DND-41 (cell line): Measurements from ENCODE around the gene TPCN1.

Source experiments
- EZH2 ChIP-seq: IDR thresholded peaks from 3 replicates; pipeline ENCODE4 v1.6.1; 2012; ENCODE audit warnings: borderline replicate concordance, low read depth, mild to moderate bottlenecking, moderate library complexity, low read length, inconsistent platforms; ENCODE audit not compliant: severe bottlenecking
- TF ChIP-seq, protein P1 (sequence below): IDR thresholded peaks from 2 replicates; pipeline ENCODE4 v1.5.1; 2012; ENCODE audit warnings: borderline replicate concordance, low read length, moderate library complexity, mild to moderate bottlenecking; ENCODE audit not compliant: poor library complexity, severe bottlenecking; ENCODE audit errors: extremely low read depth

- TF ChIP-seq, protein P1, sequence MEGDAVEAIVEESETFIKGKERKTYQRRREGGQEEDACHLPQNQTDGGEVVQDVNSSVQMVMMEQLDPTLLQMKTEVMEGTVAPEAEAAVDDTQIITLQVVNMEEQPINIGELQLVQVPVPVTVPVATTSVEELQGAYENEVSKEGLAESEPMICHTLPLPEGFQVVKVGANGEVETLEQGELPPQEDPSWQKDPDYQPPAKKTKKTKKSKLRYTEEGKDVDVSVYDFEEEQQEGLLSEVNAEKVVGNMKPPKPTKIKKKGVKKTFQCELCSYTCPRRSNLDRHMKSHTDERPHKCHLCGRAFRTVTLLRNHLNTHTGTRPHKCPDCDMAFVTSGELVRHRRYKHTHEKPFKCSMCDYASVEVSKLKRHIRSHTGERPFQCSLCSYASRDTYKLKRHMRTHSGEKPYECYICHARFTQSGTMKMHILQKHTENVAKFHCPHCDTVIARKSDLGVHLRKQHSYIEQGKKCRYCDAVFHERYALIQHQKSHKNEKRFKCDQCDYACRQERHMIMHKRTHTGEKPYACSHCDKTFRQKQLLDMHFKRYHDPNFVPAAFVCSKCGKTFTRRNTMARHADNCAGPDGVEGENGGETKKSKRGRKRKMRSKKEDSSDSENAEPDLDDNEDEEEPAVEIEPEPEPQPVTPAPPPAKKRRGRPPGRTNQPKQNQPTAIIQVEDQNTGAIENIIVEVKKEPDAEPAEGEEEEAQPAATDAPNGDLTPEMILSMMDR: no peak
- no peak for TF ChIP-seq EZH2
Observed at GRCh38 chr12:113287899-113288282, 66.6 kb downstream of the TPCN1 start.
